H1 (cell line): ENCODE measurements around the gene PDIA3. TPM values are rescaled to one million over a fixed set of nuclear protein-coding genes. Genes with fewer than 3 reads are reported as not detected.
A peak's percentile ranks its signal among the peaks of the same experiment; 100 is the strongest.

Experiments used
- CTCF ChIA-PET: fragments of 300-600 bp; sonication (Branson Sonifier 250); formaldehyde crosslinking; loops from one replicate; lab custom pipeline; 2021; ENCODE audit not compliant: partially characterized antibody; lab: Charles Lee
- POLR2A ChIA-PET: fragments of 300-600 bp; sonication (Branson Sonifier 250); formaldehyde crosslinking; loops from one replicate; lab custom pipeline; 2021; ENCODE audit warnings: inconsistent platforms; ENCODE audit not compliant: partially characterized antibody; lab: Charles Lee
- DNase-seq, 2 experiments: peaks; one replicate each; pipeline versions ENCODE4 v3.0.0 to v3.0.0-alpha.2; 2010 to 2022; ENCODE audit warnings: low spot score in 2 of 2, low read depth in 1 of 2, mixed read lengths in 1 of 2
- FAIRE-seq: peaks from 2 replicates; lab custom pipeline; 2011; peaks lifted over from hg19 to GRCh38; lab: Jason Lieb, UNC
- H2AFZ ChIP-seq: 2 replicates; pipeline ENCODE4 v1.8.1; 2012; ENCODE audit warnings: low read length, inconsistent platforms
- H2AK5ac ChIP-seq: 2 replicates; pipeline ENCODE4 v1.6.1; 2013; ENCODE audit warnings: low read depth, low read length
- H2BK120ac ChIP-seq: replicated peaks from 2 replicates; pipeline ENCODE3; 2013; ENCODE audit warnings: low read depth, low read length, inconsistent platforms
- H2BK12ac ChIP-seq: 2 replicates; pipeline ENCODE4 v1.6.1; 2013; ENCODE audit warnings: low read depth, low read length
- H2BK15ac ChIP-seq: 2 replicates; pipeline ENCODE4 v1.6.1; 2013; ENCODE audit warnings: low read length
- H2BK20ac ChIP-seq: 2 replicates; pipeline ENCODE4 v1.6.1; 2013; ENCODE audit warnings: low read length
- H2BK5ac ChIP-seq: 2 replicates; pipeline ENCODE4 v1.6.1; 2013; ENCODE audit warnings: low read depth, low read length
- H3K14ac ChIP-seq: 2 replicates; pipeline ENCODE4 v1.6.1; 2013; ENCODE audit warnings: inconsistent platforms; ENCODE audit not compliant: insufficient read length
- H3K18ac ChIP-seq: 2 replicates; pipeline ENCODE4 v1.6.1; 2013; ENCODE audit warnings: low read length; ENCODE audit errors: extremely low read depth
- H3K23ac ChIP-seq: 2 replicates; pipeline ENCODE4 v1.6.1; 2013; ENCODE audit warnings: inconsistent platforms; ENCODE audit not compliant: insufficient read length
- H3K23me2 ChIP-seq: 2 replicates; pipeline ENCODE4 v1.6.1; 2013; ENCODE audit warnings: low read depth, low read length
- H3K27ac ChIP-seq: 2 replicates; pipeline ENCODE4 v1.6.1; 2011; ENCODE audit warnings: low read depth, low read length, inconsistent platforms
- H3K27me3 ChIP-seq, 4 experiments: replicated peaks in 1 of 4; 1 replicate in 1 of 4; 2 replicates in 3 of 4; pipeline versions ENCODE4 v1.6.1 to v1.8.1; 2011 to 2013; ENCODE audit warnings: low read length in 3 of 4, mild to moderate bottlenecking in 3 of 4, inconsistent platforms in 2 of 4, mixed read lengths in 2 of 4, moderate library complexity in 1 of 4; ENCODE audit not compliant: control insufficient read depth in 3 of 4, insufficient read depth in 3 of 4; ENCODE audit errors: extremely low read depth in 1 of 4
- H3K36me3 ChIP-seq, 4 experiments: 2 replicates each; pipeline versions ENCODE4 v1.6.1 to v1.8.1; 2011 to 2013; ENCODE audit warnings: mild to moderate bottlenecking in 4 of 4, low read length in 3 of 4, moderate library complexity in 2 of 4, control low read depth in 1 of 4, inconsistent platforms in 1 of 4; ENCODE audit not compliant: insufficient read depth in 4 of 4, control insufficient read depth in 2 of 4
- H3K4ac ChIP-seq: replicated peaks from 2 replicates; pipeline ENCODE3; 2013; ENCODE audit warnings: low read length, low read depth, mixed read lengths, inconsistent platforms; ENCODE audit not compliant: insufficient read length
- H3K4me1 ChIP-seq, 4 experiments: replicated peaks in 1 of 4; 1 replicate in 1 of 4; 2 replicates in 3 of 4; pipeline versions ENCODE4 v1.6.1 to v1.8.1; 2011 to 2013; ENCODE audit warnings: low read length in 3 of 4, inconsistent platforms in 2 of 4, mixed read lengths in 1 of 4; ENCODE audit not compliant: insufficient read depth in 4 of 4, control insufficient read depth in 3 of 4
- H3K4me2 ChIP-seq, 2 experiments: 2 replicates each; pipeline versions ENCODE4 v1.6.1 to v1.8.1; 2011 to 2013; ENCODE audit warnings: low read depth in 2 of 2, low read length in 2 of 2, control low read depth in 1 of 2, inconsistent platforms in 1 of 2, mild to moderate bottlenecking in 1 of 2; ENCODE audit not compliant: insufficient read depth in 1 of 2
- H3K4me3 ChIP-seq, 4 experiments: fragments of 200-600, 300-600 bp in 1 of 4; sonication (generic), shearing (Covaris generic), sonication (Bioruptor Twin) in 1 of 4; 2 replicates each; pipeline versions ENCODE4 v1.5.1 to v1.8.1; 2011 to 2016; ENCODE audit warnings: low read length in 4 of 4, low read depth in 3 of 4, control low read depth in 2 of 4, inconsistent platforms in 2 of 4, mild to moderate bottlenecking in 2 of 4, mixed read lengths in 1 of 4, moderate library complexity in 1 of 4; ENCODE audit not compliant: insufficient read depth in 2 of 4; ENCODE audit errors: extremely low read depth in 1 of 4
- H3K56ac ChIP-seq: replicated peaks from 2 replicates; pipeline ENCODE3; 2013; ENCODE audit warnings: low read depth, mild to moderate bottlenecking, mixed read lengths, low read length, inconsistent platforms; ENCODE audit not compliant: insufficient read length
- H3K79me1 ChIP-seq: 2 replicates; pipeline ENCODE4 v1.6.1; 2013; ENCODE audit warnings: low read depth, low read length, control low read depth
- H3K79me2 ChIP-seq, 2 experiments: 2 replicates each; pipeline versions ENCODE4 v1.6.1 to v1.8.1; 2012 to 2013; ENCODE audit warnings: low read length in 2 of 2, mild to moderate bottlenecking in 2 of 2, inconsistent platforms in 1 of 2; ENCODE audit not compliant: insufficient read depth in 2 of 2, control insufficient read depth in 1 of 2
- H3K9ac ChIP-seq, 4 experiments: replicated peaks in 1 of 4; 1 replicate in 1 of 4; 2 replicates in 3 of 4; pipeline versions ENCODE4 v1.6.1 to v1.8.1; 2011 to 2013; ENCODE audit warnings: low read depth in 3 of 4, low read length in 3 of 4, control low read depth in 2 of 4, mild to moderate bottlenecking in 2 of 4, moderate library complexity in 2 of 4, inconsistent platforms in 1 of 4; ENCODE audit errors: extremely low read depth in 1 of 4
- H3K9me3 ChIP-seq, 2 experiments: 2 replicates each; pipeline versions ENCODE4 v1.6.1 to v1.8.1; 2012 to 2013; ENCODE audit warnings: mild to moderate bottlenecking in 2 of 2, moderate library complexity in 2 of 2, control low read depth in 1 of 2, inconsistent platforms in 1 of 2, low read depth in 1 of 2, low read length in 1 of 2, mixed read lengths in 1 of 2; ENCODE audit not compliant: insufficient read depth in 2 of 2
- H4K20me1 ChIP-seq, 2 experiments: replicated peaks in 1 of 2; 2 replicates each; pipeline versions ENCODE3 to v1.8.1; 2011 to 2013; ENCODE audit warnings: inconsistent platforms in 2 of 2, low read length in 2 of 2, mild to moderate bottlenecking in 1 of 2; ENCODE audit not compliant: insufficient read depth in 2 of 2, control insufficient read depth in 1 of 2
- H4K5ac ChIP-seq: 2 replicates; pipeline ENCODE4 v1.6.1; 2013; ENCODE audit warnings: low read length, low read depth, mixed read lengths, inconsistent platforms; ENCODE audit not compliant: insufficient read length
- H4K8ac ChIP-seq: 2 replicates; pipeline ENCODE4 v1.8.0; 2013; ENCODE audit warnings: mild to moderate bottlenecking, moderate library complexity, low read length, inconsistent platforms; ENCODE audit not compliant: insufficient read depth; ENCODE audit errors: extremely low read depth
- H4K91ac ChIP-seq: replicated peaks from 2 replicates; pipeline ENCODE3; 2013; ENCODE audit warnings: low read length, mixed read lengths, inconsistent platforms; ENCODE audit not compliant: insufficient read length
- CHD1 ChIP-seq: IDR thresholded peaks from 2 replicates; pipeline ENCODE4 v1.6.1; 2012; ENCODE audit warnings: low read depth, low read length, improper control_type of control experiment
- KDM4A ChIP-seq: IDR thresholded peaks from one replicate; pipeline ENCODE4 v1.7.1; 2012; ENCODE audit warnings: low read depth, mild to moderate bottlenecking, moderate library complexity, low read length, inconsistent platforms; ENCODE audit not compliant: severe bottlenecking
- POLR2A ChIP-seq, 2 experiments: IDR thresholded peaks; 1 replicate in 1 of 2; 2 replicates in 1 of 2; pipeline ENCODE4 v1.6.1; 2011; ENCODE audit warnings: low read depth in 2 of 2, low read length in 2 of 2, mild to moderate bottlenecking in 2 of 2; ENCODE audit errors: control extremely low read depth in 1 of 2
- TBP ChIP-seq: IDR thresholded peaks from 2 replicates; pipeline ENCODE4 v1.6.1; 2011; ENCODE audit warnings: low read depth, low read length, improper control_type of control experiment
- TCF12 ChIP-seq: IDR thresholded peaks from 2 replicates; pipeline ENCODE4 v1.6.1; 2011; ENCODE audit warnings: low read depth, mild to moderate bottlenecking, low read length
- USF2 ChIP-seq: IDR thresholded peaks from 2 replicates; pipeline ENCODE4 v1.6.1; 2011; ENCODE audit warnings: low read length, improper control_type of control experiment
- WGBS, 2 experiments: shearing (Covaris generic) in 1 of 2; methylation state at CpG; one replicate each; pipeline versions ENCODE4 v1.1.6 to v1.1.7; 2013 to 2015; ENCODE audit warnings: low lambda C conversion rate in 2 of 2, mixed read lengths in 2 of 2, inconsistent platforms in 1 of 2, low coverage in 1 of 2, missing lambda C conversion rate in 1 of 2; ENCODE audit not compliant: insufficient replicate concordance in 2 of 2, insufficient coverage in 1 of 2, insufficient read length in 1 of 2; ENCODE audit errors: extremely low coverage in 1 of 2, missing lambda C conversion rate in 1 of 2; 5-methylcytosine and 5-hydroxymethylcytosine counted together
- polyA plus RNA-seq, 7 experiments: library from polyadenylated mRNA; depleted of rRNA in 3 of 7; stranded (reverse) in 5 of 7; unstranded in 2 of 7; fragments of >200 nt in 5 of 7; fragments of 200-250 nt in 2 of 7; gene quantifications; 1 replicate in 5 of 7; 2 replicates in 1 of 7; 4 replicates in 1 of 7; pipeline versions ENCODE4 v1.2.1 to v1.2.3, GENCODE V29; 2011 to 2013; ENCODE audit warnings: missing spikeins in 2 of 7, mixed read lengths in 2 of 7
- total RNA-seq: library from RNA; stranded (reverse); fragmentation: NEBNext Ultra II Directional; extraction: Animal tissue kit (Norgen Biotek cat#: 25700); gene quantifications from 2 replicates; pipeline ENCODE4 v1.2.1, GENCODE V29; 2021

The PDIA3 gene
- total and polyA plus RNA-seq, 2 of the 8 experiments (the other 6 are each of a cell fraction or from before 2014, with no cell fraction given), result 90.4 to 655 TPM

DNA sequence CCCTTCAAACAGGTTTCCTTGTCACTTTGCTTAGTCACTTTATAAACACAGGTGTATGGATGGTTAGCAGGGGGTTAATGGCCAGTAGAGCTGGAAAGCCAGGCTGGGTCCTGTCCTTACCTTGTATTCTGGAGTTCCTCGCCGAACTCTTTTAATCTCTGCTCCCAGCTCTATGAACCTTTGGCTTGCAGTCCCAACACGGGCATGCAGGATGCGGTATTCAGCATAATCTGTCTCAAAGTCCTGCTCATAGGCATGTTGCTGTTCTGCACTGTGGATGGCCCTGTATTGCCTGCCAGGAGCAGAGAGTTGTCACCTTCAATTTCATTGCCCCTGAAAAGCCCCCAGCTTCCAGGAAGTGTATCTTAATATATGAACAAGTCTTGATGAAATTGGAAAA is 27.8 kb downstream of the PDIA3 start:
- ChIA-PET CTCF (interaction anchor here (0.8 to 1.6 kb wide), 4 partner anchors 15 to 31 kb away, joined by 3 to 4 read pairs (median 4); no protein-coding TSS in a partner anchor), POLR2A (interaction anchor here (1.1 to 4.8 kb wide), 6 partner anchors 10 to 29 kb away, joined by 3 to 54 read pairs (median 5); partner anchors contain the start of genes HYPK and SERINC4)
- Histone ChIP-seq H3K14ac (no peak overlapping the region), H2AFZ (no peak overlapping the region), H3K9ac (no peak overlapping the region), H2BK120ac (no peak overlapping the region), H3K4me2 (no peak overlapping the region), H3K4ac (no peak overlapping the region), H3K79me2 (no peaks in the 10 kb centered on the region), H3K56ac (no peak overlapping the region), H3K27ac (no peak overlapping the region), H2BK12ac (no peak overlapping the region), H2BK15ac (no peak overlapping the region), H3K4me3 (no peak overlapping the region), H3K18ac (no peak overlapping the region), H3K4me1 (peaks cover 0 to 12% (median 5%) of the 10 kb centered on the region in 4 experiments; a peak in 5 of 7 replicates), H2BK20ac (no peak overlapping the region), H3K79me1 (no peaks in the 10 kb centered on the region), H4K8ac (no peak overlapping the region), H4K20me1 (peaks cover 0 to 3% of the 10 kb centered on the region in 2 experiments), H3K36me3 (peaks cover 26 to 47% (median 39%) of the 10 kb centered on the region in 4 experiments), H3K23me2 (peaks cover 12% of the 10 kb centered on the region), H3K23ac (no peak overlapping the region), H4K5ac (no peak overlapping the region), H2AK5ac (no peak overlapping the region), H3K27me3 (peaks cover 0 to 2% (median 0%) of the 10 kb centered on the region in 4 experiments; a peak in 2 of 7 replicates), H3K9me3 (no peaks in the 10 kb centered on the region), H4K91ac (no peak overlapping the region), H2BK5ac (no peak overlapping the region)
- no peak for DNase-seq
- WGBS, 2 experiments, result 94% methylated on average over 4 of the region's 4 CpGs; no CpG with 5 or more reads in 1 of the 2 experiments
- FAIRE-seq, result no peak
- TF ChIP-seq POLR2A (IDR thresholded peaks at IDR 0.05; ENCODE audit: control extremely low read depth in 1 of 2, low read depth in 2 of 2, low read length in 2 of 2), result peak in 1 of 2 experiments; percentile 34; a peak in 1 of 3 replicates
- no peak for TF ChIP-seq CHD1
- no peak for TF ChIP-seq TBP
- no peak for TF ChIP-seq KDM4A
- no peak for TF ChIP-seq TCF12
- no peak for TF ChIP-seq USF2
